HEK293 (cell line): ENCODE results near the gene SHC3.

Experiments used
- CTCF ChIA-PET: fragments of 350-600 bp; formaldehyde crosslinking; extraction: SDS; loops from one replicate; lab custom pipeline; 2021; ENCODE audit warnings: antibody characterized with exemption; lab: Yijun Ruan, JAX
- POLR2A ChIA-PET: fragments of 300-600 bp; formaldehyde crosslinking; extraction: SDS; loops from one replicate; lab custom pipeline; 2020; ENCODE audit warnings: antibody characterized with exemption, inconsistent platforms; lab: Yijun Ruan, JAX
- H3K27ac ChIP-seq: fragments of 200-500 bp; sonication (Bioruptor generic); 2 replicates; pipeline ENCODE4 v1.5.1; 2014; ENCODE audit warnings: low read depth, low read length, control low read depth, inconsistent platforms; ENCODE audit errors: extremely low read depth
- H3K36me3 ChIP-seq, 2 experiments: fragments of 200-500 bp in 1 of 2; sonication (Bioruptor generic) in 1 of 2; 1 replicate in 1 of 2; 2 replicates in 1 of 2; pipeline ENCODE4 v1.5.1; 2014 to 2017; ENCODE audit warnings: inconsistent platforms in 2 of 2, low read length in 2 of 2; ENCODE audit not compliant: control insufficient read depth in 2 of 2, insufficient read depth in 1 of 2
- H3K4me1 ChIP-seq: fragments of 200-500 bp; sonication (Bioruptor generic); 2 replicates; pipeline ENCODE4 v1.5.1; 2014; ENCODE audit warnings: mild to moderate bottlenecking, low read length, inconsistent platforms; ENCODE audit not compliant: control insufficient read depth, insufficient read depth
- H3K4me3 ChIP-seq: 2 replicates; pipeline ENCODE4 v1.5.1; 2011; ENCODE audit warnings: low read depth, mild to moderate bottlenecking, control low read depth, low read length, moderate library complexity
- H3K9me3 ChIP-seq: fragments of 200-500 bp; sonication (Bioruptor generic); 2 replicates; pipeline ENCODE4 v1.5.1; 2014; ENCODE audit warnings: low read depth, low read length, inconsistent platforms; ENCODE audit not compliant: control insufficient read depth, insufficient read depth
- PBX3 ChIP-seq: sonication (generic); formaldehyde crosslinking; IDR thresholded peaks from 2 replicates; pipeline ENCODE4 v1.8.1; 2022; ENCODE audit warnings: mild to moderate bottlenecking, moderate library complexity, missing genetic modification reagents
- SETDB1 ChIP-seq: IDR thresholded peaks from one replicate; pipeline ENCODE4 v1.6.1; 2017; ENCODE audit warnings: mild to moderate bottlenecking, low read length, moderate library complexity, mixed read lengths; ENCODE audit not compliant: insufficient read length
- SP2 ChIP-seq: fragments of 450-650 bp; formaldehyde crosslinking; IDR thresholded peaks from 2 replicates; pipeline ENCODE4 v1.5.1; 2016; ENCODE audit warnings: missing biosample characterization, missing genetic modification characterization
- SP3 ChIP-seq: fragments of 450-650 bp; formaldehyde crosslinking; IDR thresholded peaks from 2 replicates; pipeline ENCODE4 v1.5.1; 2016; ENCODE audit warnings: missing biosample characterization, missing genetic modification characterization
- TCF7L2 ChIP-seq: IDR thresholded peaks from 2 replicates; pipeline ENCODE4 v1.6.1; 2011; ENCODE audit warnings: low read depth, mild to moderate bottlenecking, inconsistent platforms, low read length, moderate library complexity, borderline replicate concordance
- ZNF112 ChIP-seq: fragments of 450-650 bp; formaldehyde crosslinking; IDR thresholded peaks from 2 replicates; pipeline ENCODE4 v1.5.0; 2017; ENCODE audit warnings: missing biosample characterization, missing genetic modification characterization
- ZNF121 ChIP-seq: fragments of 450-650 bp; formaldehyde crosslinking; IDR thresholded peaks from 2 replicates; pipeline ENCODE4 v1.5.1; 2016; ENCODE audit warnings: missing biosample characterization, missing genetic modification characterization
- ZNF174 ChIP-seq: fragments of 450-650 bp; formaldehyde crosslinking; IDR thresholded peaks from 2 replicates; pipeline ENCODE4 v1.5.0; 2017; ENCODE audit warnings: missing biosample characterization, mild to moderate bottlenecking, missing genetic modification characterization
- ZNF18 ChIP-seq: fragments of 450-650 bp; formaldehyde crosslinking; IDR thresholded peaks from 2 replicates; pipeline ENCODE4 v1.5.1; 2016; ENCODE audit warnings: missing biosample characterization, missing genetic modification characterization
- ZNF184 ChIP-seq: fragments of 450-650 bp; IDR thresholded peaks from 2 replicates; pipeline ENCODE4 v1.5.1; 2018; ENCODE audit warnings: missing biosample characterization, mild to moderate bottlenecking, missing genetic modification characterization
- ZNF202 ChIP-seq: fragments of 450-650 bp; formaldehyde crosslinking; IDR thresholded peaks from 2 replicates; pipeline ENCODE4 v1.5.1; 2016; ENCODE audit warnings: missing biosample characterization, missing genetic modification characterization, borderline replicate concordance
- ZNF211 ChIP-seq: fragments of 450-650 bp; formaldehyde crosslinking; IDR thresholded peaks from 2 replicates; pipeline ENCODE4 v1.5.1; 2016; ENCODE audit warnings: low read depth, missing biosample characterization, missing genetic modification characterization
- ZNF274 ChIP-seq, 2 experiments: fragments of 200-500 bp in 1 of 2; fragments of 450-650 bp in 1 of 2; sonication (Bioruptor generic) in 1 of 2; formaldehyde crosslinking in 1 of 2; IDR thresholded peaks; 2 replicates each; pipeline versions ENCODE4 v1.5.1 to v1.6.1; 2014 to 2016; ENCODE audit warnings: borderline replicate concordance in 1 of 2, inconsistent platforms in 1 of 2, low read length in 1 of 2, missing biosample characterization in 1 of 2, missing genetic modification characterization in 1 of 2
- ZNF292 ChIP-seq: fragments of 450-650 bp; formaldehyde crosslinking; IDR thresholded peaks from 2 replicates; pipeline ENCODE4 v1.5.1; 2016; ENCODE audit warnings: low read depth, missing biosample characterization, missing genetic modification characterization, borderline replicate concordance
- ZNF366 ChIP-seq: fragments of 450-650 bp; formaldehyde crosslinking; conservative IDR thresholded peaks from 2 replicates; pipeline ENCODE4 v1.5.1; 2016; ENCODE audit warnings: missing biosample characterization, missing genetic modification characterization
- ZNF416 ChIP-seq: fragments of 450-650 bp; formaldehyde crosslinking; IDR thresholded peaks from 2 replicates; pipeline ENCODE4 v1.5.1; 2016; ENCODE audit warnings: missing biosample characterization, missing genetic modification characterization
- ZNF529 ChIP-seq: fragments of 450-650 bp; formaldehyde crosslinking; IDR thresholded peaks from 2 replicates; pipeline ENCODE4 v1.5.1; 2017; ENCODE audit warnings: missing genetic modification characterization, missing biosample characterization; ENCODE audit not compliant: insufficient replicate concordance
- ZNF621 ChIP-seq: fragments of 450-650 bp; formaldehyde crosslinking; IDR thresholded peaks from 2 replicates; pipeline ENCODE4 v1.5.1; 2017; ENCODE audit warnings: missing biosample characterization, missing genetic modification characterization
- ZNF623 ChIP-seq: fragments of 450-650 bp; formaldehyde crosslinking; IDR thresholded peaks from 2 replicates; pipeline ENCODE4 v1.5.1; 2016; ENCODE audit warnings: missing biosample characterization, missing genetic modification characterization
- ZNF664 ChIP-seq: fragments of 450-650 bp; formaldehyde crosslinking; IDR thresholded peaks from 2 replicates; pipeline ENCODE4 v1.5.1; 2016; ENCODE audit warnings: missing biosample characterization, missing genetic modification characterization
- ZNF701 ChIP-seq: fragments of 450-650 bp; formaldehyde crosslinking; IDR thresholded peaks from 2 replicates; pipeline ENCODE4 v1.5.1; 2016; ENCODE audit warnings: missing biosample characterization, missing genetic modification characterization
- ZNF704 ChIP-seq: fragments of 450-650 bp; formaldehyde crosslinking; IDR thresholded peaks from 2 replicates; pipeline ENCODE4 v1.5.1; 2016; ENCODE audit warnings: missing biosample characterization, missing genetic modification characterization
- ZNF768 ChIP-seq: fragments of 450-650 bp; formaldehyde crosslinking; IDR thresholded peaks from 2 replicates; pipeline ENCODE4 v1.5.1; 2018; ENCODE audit warnings: missing biosample characterization, mild to moderate bottlenecking, missing genetic modification characterization
- ZNF791 ChIP-seq: fragments of 450-650 bp; formaldehyde crosslinking; IDR thresholded peaks from 2 replicates; pipeline ENCODE4 v1.5.1; 2016; ENCODE audit warnings: missing biosample characterization, missing genetic modification characterization
- ZSCAN23 ChIP-seq: fragments of 450-650 bp; formaldehyde crosslinking; IDR thresholded peaks from 2 replicates; pipeline ENCODE4 v1.5.1; 2016; ENCODE audit warnings: missing biosample characterization, missing genetic modification characterization
- ZSCAN30 ChIP-seq: fragments of 450-650 bp; IDR thresholded peaks from 2 replicates; pipeline ENCODE4 v1.5.1; 2018; ENCODE audit warnings: missing biosample characterization, mild to moderate bottlenecking, missing genetic modification characterization, moderate library complexity

SHC3 gene

GRCh38 chr9:89039104-89039465, 139.5 kb downstream of the SHC3 start (continued):
- TF ChIP-seq ZNF274 (IDR thresholded peaks at IDR 0.05; ENCODE audit: low read length), result no peak
- TF ChIP-seq ZNF274 (tag by site-specific recombination; IDR thresholded peaks at IDR 0.05; ENCODE audit: borderline replicate concordance), result no peak
- TF ChIP-seq ZNF202 (tag by site-specific recombination), result no peak

- H3K9me3 ChIP-seq, result no peaks in the 10 kb centered on the region
- H3K36me3 ChIP-seq, result no peaks in the 10 kb centered on the region
- POLR2A ChIA-PET, result no interaction called here
- TF ChIP-seq ZNF704 (tag by site-specific recombination) (no peak), ZNF416 (tag by site-specific recombination) (no peak), ZNF623 (tag by site-specific recombination) (no peak), ZSCAN23 (tag by site-specific recombination) (no peak), ZNF18 (tag by site-specific recombination) (no peak), ZSCAN30 (tag by site-specific recombination) (no peak), SP2 (tag by site-specific recombination) (no peak), ZNF621 (tag by site-specific recombination) (no peak), ZNF292 (tag by site-specific recombination) (no peak), SP3 (tag by site-specific recombination) (no peak), ZNF112 (tag by site-specific recombination) (no peak)
- TF ChIP-seq, all 188 proteins: peak for 0
- no peak overlapping the region for H3K4me3 ChIP-seq
- peaks cover 5% of the 10 kb centered on the region; the same call in 1 of the 2 replicates for H3K4me1 ChIP-seq
- CTCF ChIA-PET, result no interaction called here
- H3K27ac ChIP-seq, result no peak overlapping the region
These were observed 140.1 kb downstream of the SHC3 start for GRCh38 chr9:89038382-89039103.

- CTCF ChIA-PET, result no interaction called here
- H3K9me3 ChIP-seq, result no peaks in the 10 kb centered on the region
- no peak overlapping the region for H3K4me3 ChIP-seq
- no peaks in the 10 kb centered on the region for H3K36me3 ChIP-seq
- TF ChIP-seq ZNF211 (tag by site-specific recombination) (no peak), ZNF664 (no peak), ZNF701 (tag by site-specific recombination) (no peak), ZNF529 (tag by site-specific recombination) (no peak), ZNF768 (tag by site-specific recombination) (no peak)
- POLR2A ChIA-PET, result no interaction called here
- no peak overlapping the region for H3K27ac ChIP-seq
- peaks cover 5% of the 10 kb centered on the region; the same call in 1 of the 2 replicates for H3K4me1 ChIP-seq
These were observed 140.7 kb downstream of the SHC3 start for GRCh38 chr9:89037891-89038290.

GRCh38 chr9:89037346-89037745, 141.3 kb downstream of the SHC3 start:
- TF ChIP-seq SETDB1 (no peak), PBX3 (CRISPR knock-in tag) (no peak), ZNF366 (tag by site-specific recombination) (no peak), TCF7L2 (0 out of 2 replicates have a peak, but pooled peaks have one; percentile 20), ZNF174 (no peak), ZNF791 (tag by site-specific recombination) (no peak), ZNF184 (no peak), ZNF121 (tag by site-specific recombination) (no peak)
- Histone ChIP-seq H3K4me1 (peaks cover 5% of the 10 kb centered on the region; the same call in 1 of the 2 replicates), H3K9me3 (no peaks in the 10 kb centered on the region), H3K4me3 (no peak overlapping the region), H3K27ac (no peak overlapping the region), H3K36me3 (no peaks in the 10 kb centered on the region)
- ChIA-PET CTCF (no interaction called here), POLR2A (no interaction called here)
